Endothelial cell of umbilical vein (primary cell): ENCODE measurements around the gene NFU1. TPM values are rescaled to one million over a fixed set of nuclear protein-coding genes. Genes with fewer than 3 reads are reported as not detected.

Experiments
- BruUV-seq: library from RNA; stranded (reverse); fragments of 400-500 nt; replicated peaks from 2 replicates; lab custom pipeline; 2021; lab: Mats Ljungman, UMichigan
- CTCF ChIA-PET: fragments of 300-600, 350-600 bp; sonication (Branson Sonifier 250); formaldehyde crosslinking; loops from one replicate; lab custom pipeline; 2021; ENCODE audit warnings: antibody characterized with exemption, inconsistent platforms; lab: Charles Lee
- POLR2A ChIA-PET: fragments of 300-600, 350-600 bp; sonication (Branson Sonifier 250); formaldehyde crosslinking; loops from one replicate; lab custom pipeline; 2021; ENCODE audit warnings: antibody characterized with exemption, inconsistent platforms; lab: Charles Lee
- DNase-seq: peaks from one replicate; pipeline ENCODE4 v3.0.0-alpha.2; 2011; ENCODE audit warnings: low read depth, low spot score
- FAIRE-seq: peaks from 2 replicates; lab custom pipeline; 2011; peaks lifted over from hg19 to GRCh38; lab: Jason Lieb, UNC
- H2AFZ ChIP-seq: 2 replicates; pipeline ENCODE4 v1.6.0; 2012; ENCODE audit warnings: low read depth, low read length, control low read depth, inconsistent platforms
- H3K27ac ChIP-seq: 2 replicates; pipeline ENCODE4 v1.5.1; 2011; ENCODE audit warnings: low read depth, mild to moderate bottlenecking, control low read depth, low read length, moderate library complexity; ENCODE audit not compliant: insufficient read depth
- H3K27me3 ChIP-seq, 2 experiments: 2 replicates each; pipeline versions ENCODE4 v1.6.0 to v1.6.1; 2011; ENCODE audit warnings: low read length in 2 of 2, mixed read lengths in 1 of 2; ENCODE audit not compliant: control insufficient read depth in 2 of 2, insufficient read depth in 2 of 2
- H3K36me3 ChIP-seq, 2 experiments: 2 replicates in 1 of 2; 3 replicates in 1 of 2; pipeline ENCODE4 v1.5.1; 2011; ENCODE audit warnings: low read length in 2 of 2, mild to moderate bottlenecking in 1 of 2, moderate library complexity in 1 of 2; ENCODE audit not compliant: control insufficient read depth in 2 of 2, insufficient read depth in 2 of 2; ENCODE audit errors: extremely low read depth in 1 of 2
- H3K4me1 ChIP-seq: 3 replicates; pipeline ENCODE4 v1.5.1; 2011; ENCODE audit warnings: mild to moderate bottlenecking, low read length; ENCODE audit not compliant: control insufficient read depth, insufficient read depth; ENCODE audit errors: extremely low read depth
- H3K4me2 ChIP-seq: 2 replicates; pipeline ENCODE4 v1.6.1; 2011; ENCODE audit warnings: low read length, control low read depth, mixed read lengths; ENCODE audit not compliant: insufficient read depth
- H3K4me3 ChIP-seq, 3 experiments: fragments of 200-600 bp in 1 of 3; sonication (generic), shearing (Covaris generic) in 1 of 3; replicated peaks in 1 of 3; 2 replicates each; pipeline ENCODE4 v1.5.1; 2011 to 2016; ENCODE audit warnings: control low read depth in 3 of 3, low read length in 3 of 3, mild to moderate bottlenecking in 2 of 3, inconsistent platforms in 1 of 3, low read depth in 1 of 3, moderate library complexity in 1 of 3; ENCODE audit not compliant: insufficient read depth in 1 of 3
- H3K79me2 ChIP-seq: 2 replicates; pipeline ENCODE4 v1.6.0; 2012; ENCODE audit warnings: low read length, inconsistent platforms; ENCODE audit not compliant: control insufficient read depth, insufficient read depth
- H3K9ac ChIP-seq: replicated peaks from 2 replicates; pipeline ENCODE3; 2011; ENCODE audit warnings: low read length, control low read depth; ENCODE audit not compliant: insufficient read depth; ENCODE audit errors: extremely low read depth
- H3K9me1 ChIP-seq: replicated peaks from 3 replicates; pipeline ENCODE4 v1.6.0; 2011; ENCODE audit warnings: mild to moderate bottlenecking, low read length; ENCODE audit not compliant: control insufficient read depth, insufficient read depth; ENCODE audit errors: extremely low read depth
- H3K9me3 ChIP-seq: replicated peaks from 2 replicates; pipeline ENCODE4 v1.5.1; 2012; ENCODE audit warnings: low read length, inconsistent platforms; ENCODE audit not compliant: control insufficient read depth, insufficient read depth
- H4K20me1 ChIP-seq: replicated peaks from 2 replicates; pipeline ENCODE3; 2011; ENCODE audit warnings: mild to moderate bottlenecking, low read length; ENCODE audit not compliant: control insufficient read depth, insufficient read depth; ENCODE audit errors: extremely low read depth
- EZH2 ChIP-seq: IDR thresholded peaks from 2 replicates; pipeline ENCODE4 v1.6.1; 2012; ENCODE audit warnings: borderline replicate concordance, low read depth, mild to moderate bottlenecking, moderate library complexity, low read length, inconsistent platforms; ENCODE audit not compliant: severe bottlenecking
- FOS ChIP-seq: IDR thresholded peaks from 2 replicates; pipeline ENCODE4 v1.6.1; 2011; ENCODE audit warnings: mild to moderate bottlenecking, low read length, moderate library complexity, borderline replicate concordance; ENCODE audit not compliant: insufficient read depth
- GATA2 ChIP-seq: IDR thresholded peaks from 2 replicates; pipeline ENCODE4 v1.7.0; 2011; ENCODE audit warnings: low read depth, mild to moderate bottlenecking, moderate library complexity, mixed read lengths, low read length; ENCODE audit not compliant: insufficient read length, insufficient read depth
- MAX ChIP-seq: IDR thresholded peaks from 2 replicates; pipeline ENCODE4 v1.6.1; 2011; ENCODE audit not compliant: insufficient read depth, insufficient read length
- POLR2AphosphoS5 ChIP-seq: IDR thresholded peaks from 2 replicates; pipeline ENCODE4 v1.6.1; 2012; ENCODE audit warnings: low read depth, mild to moderate bottlenecking, control low read depth, low read length, moderate library complexity; ENCODE audit not compliant: insufficient read depth
- dilution Hi-C: fragments of 300-500 bp; cut with MboI; formaldehyde crosslinking; loops from one replicate; pipeline ENCODE4 v1.15.0; 2019; ENCODE audit warnings: low sequenced_read_pairs; ENCODE audit not compliant: extremely low pct_ligation_motif_present
- intact Hi-C: fragments of 100-400 bp; cut with micrococcal nuclease; formaldehyde crosslinking; loops from one replicate; pipeline ENCODE4 v1.10.0; 2022
- polyA plus RNA-seq, 4 experiments: library from polyadenylated mRNA; depleted of rRNA in 3 of 4; stranded (reverse) in 3 of 4; unstranded in 1 of 4; fragments of >200 nt; gene quantifications; 2 replicates each; pipeline versions ENCODE4 v1.2.1 to v1.2.3, GENCODE V29; 2011 to 2012; ENCODE audit warnings: missing spikeins in 1 of 4
- total RNA-seq: library from RNA; stranded (reverse); gene quantifications from 2 replicates; pipeline ENCODE4 v1.2.3, GENCODE V29; 2021
- TF ChIP-seq, protein P1 (sequence below), 2 donors: IDR thresholded peaks; 1 replicate in 1 of 2; 2 replicates in 1 of 2; pipeline ENCODE4 v1.5.1; 2011; ENCODE audit warnings: low read length in 2 of 2, mild to moderate bottlenecking in 2 of 2, moderate library complexity in 2 of 2, control low read depth in 1 of 2, inconsistent platforms in 1 of 2, low read depth in 1 of 2; ENCODE audit not compliant: insufficient read depth in 1 of 2; ENCODE audit errors: extremely low read depth in 1 of 2

NFU1 gene
- total and polyA plus RNA-seq, 2 donors (not counting 3 experiments of a cell fraction or from before 2014, with no cell fraction given) = 19.6 to 49.7 TPM

GRCh38 chr2:69469784-69470183 is 32.5 kb upstream of the NFU1 start:
- no TSS peak for BruUV-seq
- no peaks in the 10 kb centered on the region for H4K20me1 ChIP-seq
- DNase-seq (no peak), FAIRE-seq (no peak)
- H3K4me1 ChIP-seq = no peaks in the 10 kb centered on the region
- no peak overlapping the region for H2AFZ ChIP-seq
- POLR2A ChIA-PET = no interaction called here
- no peak overlapping the region for H3K4me2 ChIP-seq
- no peak for TF ChIP-seq FOS
- TF ChIP-seq EZH2 = no peak
- no peak for TF ChIP-seq POLR2AphosphoS5
- TF ChIP-seq, protein P1, sequence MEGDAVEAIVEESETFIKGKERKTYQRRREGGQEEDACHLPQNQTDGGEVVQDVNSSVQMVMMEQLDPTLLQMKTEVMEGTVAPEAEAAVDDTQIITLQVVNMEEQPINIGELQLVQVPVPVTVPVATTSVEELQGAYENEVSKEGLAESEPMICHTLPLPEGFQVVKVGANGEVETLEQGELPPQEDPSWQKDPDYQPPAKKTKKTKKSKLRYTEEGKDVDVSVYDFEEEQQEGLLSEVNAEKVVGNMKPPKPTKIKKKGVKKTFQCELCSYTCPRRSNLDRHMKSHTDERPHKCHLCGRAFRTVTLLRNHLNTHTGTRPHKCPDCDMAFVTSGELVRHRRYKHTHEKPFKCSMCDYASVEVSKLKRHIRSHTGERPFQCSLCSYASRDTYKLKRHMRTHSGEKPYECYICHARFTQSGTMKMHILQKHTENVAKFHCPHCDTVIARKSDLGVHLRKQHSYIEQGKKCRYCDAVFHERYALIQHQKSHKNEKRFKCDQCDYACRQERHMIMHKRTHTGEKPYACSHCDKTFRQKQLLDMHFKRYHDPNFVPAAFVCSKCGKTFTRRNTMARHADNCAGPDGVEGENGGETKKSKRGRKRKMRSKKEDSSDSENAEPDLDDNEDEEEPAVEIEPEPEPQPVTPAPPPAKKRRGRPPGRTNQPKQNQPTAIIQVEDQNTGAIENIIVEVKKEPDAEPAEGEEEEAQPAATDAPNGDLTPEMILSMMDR (IDR thresholded peaks at IDR 0.05; ENCODE audit: extremely low read depth in 1 of 2, insufficient read depth in 1 of 2, low read depth in 1 of 2, low read length in 2 of 2) = no peak
- no peak for TF ChIP-seq MAX
- no peak for TF ChIP-seq GATA2
- dilution Hi-C loops = no loop called here
- H3K9me1 ChIP-seq = no peaks in the 10 kb centered on the region
- no peaks in the 10 kb centered on the region for H3K9me3 ChIP-seq
- H3K27me3 ChIP-seq = no peaks in the 10 kb centered on the region
- H3K36me3 ChIP-seq = peaks cover 20 to 21% of the 10 kb centered on the region in 2 experiments
- H3K9ac ChIP-seq = no peak overlapping the region
- H3K4me3 ChIP-seq = no peak overlapping the region
- no peak overlapping the region for H3K27ac ChIP-seq
- intact Hi-C loops = no loop called here
- no peaks in the 10 kb centered on the region for H3K79me2 ChIP-seq
- CTCF ChIA-PET = interaction anchor here (1.0 kb wide), 1 partner anchor 19 kb away, joined by 3 read pairs; no protein-coding TSS in a partner anchor
